WI38 (cell line): ENCODE results near the gene MRPS2.

Experiments used
- H3K4me3 ChIP-seq: 2 replicates; pipeline ENCODE4 v1.5.1; 2011; ENCODE audit warnings: low read depth, mild to moderate bottlenecking, control low read depth, low read length
- CTCF ChIP-seq: IDR thresholded peaks from 2 replicates; pipeline ENCODE4 v1.5.1; 2012; ENCODE audit warnings: low read depth, mild to moderate bottlenecking, control low read depth, low read length

The MRPS2 gene

DNA sequence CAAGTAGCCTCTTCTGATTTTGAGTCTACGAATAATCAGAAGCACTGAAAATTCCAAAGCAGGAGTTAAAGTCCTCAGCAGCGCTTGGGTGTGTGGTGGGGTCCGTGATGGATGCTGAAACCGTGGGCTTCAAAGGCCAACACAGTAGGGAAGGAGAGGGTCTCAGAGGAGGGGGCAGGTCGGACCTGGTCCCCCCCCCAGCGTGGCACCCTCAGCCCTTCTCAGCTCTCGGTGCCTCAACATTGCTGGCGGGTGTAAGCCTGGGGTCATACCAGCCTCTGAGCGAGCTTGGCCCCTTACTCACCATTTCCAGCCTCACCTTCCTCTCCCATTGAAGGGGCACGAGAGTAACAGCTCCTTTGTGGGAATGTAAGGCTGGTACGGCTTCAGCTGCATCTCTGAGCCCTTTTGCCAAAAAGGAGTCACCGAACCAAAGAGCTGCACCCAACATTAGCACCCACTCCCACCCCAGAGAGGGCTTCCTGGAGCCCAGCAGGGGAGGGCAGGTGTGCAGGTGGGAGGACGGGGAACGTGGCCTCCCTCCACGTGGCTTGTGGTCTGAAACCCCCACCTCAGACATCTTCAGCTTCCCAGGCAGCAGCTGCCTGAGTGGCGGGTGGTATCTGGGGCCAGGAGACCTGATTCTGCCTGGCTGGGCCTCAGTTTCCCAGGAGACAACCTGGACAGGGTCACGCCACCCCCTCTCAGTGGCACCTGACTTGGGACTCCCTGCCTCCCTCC lies 14.0 kb downstream of the MRPS2 start:
- no peak for TF ChIP-seq CTCF

GRCh38 chr9:135515083-135515951 lies 14.8 kb downstream of the MRPS2 start:
- TF ChIP-seq CTCF: no peak
- H3K4me3 ChIP-seq: no peak overlapping the region

More for the DNA sequence above, 14.0 kb downstream of the MRPS2 start:
- no peak overlapping the region for H3K4me3 ChIP-seq

GRCh38 chr9:135516132-135516860 lies 15.8 kb downstream of the MRPS2 start:
- H3K4me3 ChIP-seq: no peak overlapping the region
- no peak for TF ChIP-seq CTCF

DNA sequence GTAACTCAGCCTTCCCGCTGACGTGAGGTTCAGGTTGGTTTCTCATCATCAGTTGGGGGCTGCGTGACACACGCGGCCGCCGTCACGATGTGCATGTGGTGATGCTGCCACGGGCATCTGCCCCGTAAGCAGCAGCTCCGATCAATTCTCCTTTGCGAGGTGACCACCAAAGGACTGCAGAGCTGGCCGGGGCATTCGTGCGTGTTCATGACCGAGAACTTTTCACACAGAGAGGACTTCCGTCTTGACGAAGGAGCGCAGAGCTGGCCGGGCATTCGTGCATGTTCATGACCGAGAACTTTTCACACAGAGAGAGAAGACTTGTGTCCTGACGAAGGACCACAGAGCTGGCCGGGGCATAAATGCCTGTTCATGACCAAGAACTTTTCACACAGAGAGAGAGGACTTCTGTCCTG lies 16.9 kb downstream of the MRPS2 start:
- TF ChIP-seq CTCF: no peak
- H3K4me3 ChIP-seq: no peak overlapping the region

- no peak for TF ChIP-seq CTCF
Observed at GRCh38 chr9:135519179-135519971, 18.9 kb downstream of the MRPS2 start.

DNA sequence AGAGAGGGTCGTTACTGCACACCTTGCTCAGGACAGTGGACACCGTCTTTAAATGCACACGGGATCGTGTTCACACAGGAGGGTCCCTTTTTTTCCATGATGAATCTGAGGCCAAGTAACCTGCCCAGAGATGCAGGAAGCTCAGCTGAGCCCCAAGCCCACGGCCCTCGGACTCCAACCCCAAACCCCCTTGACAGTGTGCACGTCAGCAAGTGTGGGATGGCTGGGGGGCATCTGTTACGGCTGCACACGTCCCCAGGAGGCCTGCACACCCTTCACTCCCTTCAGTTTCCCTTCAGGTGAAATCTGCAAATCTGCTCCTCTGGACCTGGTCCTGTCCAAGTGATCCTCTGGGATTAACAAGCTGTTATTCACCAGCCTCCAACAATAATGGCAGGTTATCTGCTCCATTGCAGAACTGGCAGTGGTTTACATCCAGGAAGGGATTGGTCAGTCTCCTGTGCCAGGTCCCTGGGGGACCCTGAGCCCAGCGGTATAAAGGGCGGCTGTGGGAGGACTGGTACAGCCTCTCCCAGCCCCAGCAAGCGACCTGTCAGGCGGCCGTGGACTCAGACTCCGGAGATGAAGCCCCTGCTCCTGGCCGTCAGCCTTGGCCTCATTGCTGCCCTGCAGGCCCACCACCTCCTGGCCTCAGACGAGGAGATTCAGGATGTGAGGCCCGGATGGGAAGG lies 20.6 kb downstream of the MRPS2 start, which contains the start of gene LCN1:
Gene LCN1, plus strand, starts transcription at position 525 of the 692 bp plus-strand sequence. Its CDS starts 58 bp downstream, at position 583.
- TF ChIP-seq CTCF: no peak
- no peak within 1 kb of the TSS for H3K4me3 ChIP-seq

More at GRCh38 chr9:135519179-135519971, 18.9 kb downstream of the MRPS2 start:
- no peak overlapping the region for H3K4me3 ChIP-seq
